Fibroblast of skin of left biceps (primary cell): ENCODE measurements around the gene LRCH3.
"Not testable (repeated sequence)": the region's sequence is repeated elsewhere in the genome, so short reads cannot be mapped to it uniquely, and the experiment has no call there.

Experiments
- DNase-seq, 2 experiments: peaks; one replicate each; pipeline ENCODE4 v3.0.0-alpha.2; 2013; ENCODE audit warnings: low read depth in 2 of 2

LRCH3 gene

GRCh38 chr3:197926418-197926817 is 135.4 kb downstream of the LRCH3 start:
- DNase-seq = no peak

- DNase-seq = not testable (repeated sequence)
These were observed 136.5 kb downstream of the LRCH3 start for GRCh38 chr3:197927578-197927977.

GRCh38 chr3:197936819-197937384 is 145.8 kb downstream of the LRCH3 start:
- DNase-seq = no peak
